ENCODE measurements around the gene GUCY1A1.

The GUCY1A1 gene

DNA sequence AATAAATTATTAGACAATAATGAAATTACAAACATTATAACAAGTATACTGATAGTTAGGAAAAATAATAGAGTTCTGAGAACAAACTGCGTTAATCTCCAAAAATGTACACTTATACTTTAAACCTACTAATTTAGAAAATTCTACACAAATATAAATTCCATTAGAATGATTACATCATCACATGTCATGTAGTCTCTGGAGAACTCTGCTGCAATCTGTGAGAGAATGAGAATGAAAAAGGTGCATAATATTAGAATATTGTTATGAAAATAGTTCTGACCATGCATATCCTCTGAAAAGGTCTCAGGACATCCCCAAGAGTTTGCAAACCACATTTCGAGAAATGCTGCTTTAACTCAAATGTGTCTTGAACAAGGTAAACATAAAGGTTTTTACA is 11.4 kb downstream of the GUCY1A1 start:
- no peak for DNase-seq (ENCODE audit: low read depth)
- TF ChIP-seq, protein P1, sequence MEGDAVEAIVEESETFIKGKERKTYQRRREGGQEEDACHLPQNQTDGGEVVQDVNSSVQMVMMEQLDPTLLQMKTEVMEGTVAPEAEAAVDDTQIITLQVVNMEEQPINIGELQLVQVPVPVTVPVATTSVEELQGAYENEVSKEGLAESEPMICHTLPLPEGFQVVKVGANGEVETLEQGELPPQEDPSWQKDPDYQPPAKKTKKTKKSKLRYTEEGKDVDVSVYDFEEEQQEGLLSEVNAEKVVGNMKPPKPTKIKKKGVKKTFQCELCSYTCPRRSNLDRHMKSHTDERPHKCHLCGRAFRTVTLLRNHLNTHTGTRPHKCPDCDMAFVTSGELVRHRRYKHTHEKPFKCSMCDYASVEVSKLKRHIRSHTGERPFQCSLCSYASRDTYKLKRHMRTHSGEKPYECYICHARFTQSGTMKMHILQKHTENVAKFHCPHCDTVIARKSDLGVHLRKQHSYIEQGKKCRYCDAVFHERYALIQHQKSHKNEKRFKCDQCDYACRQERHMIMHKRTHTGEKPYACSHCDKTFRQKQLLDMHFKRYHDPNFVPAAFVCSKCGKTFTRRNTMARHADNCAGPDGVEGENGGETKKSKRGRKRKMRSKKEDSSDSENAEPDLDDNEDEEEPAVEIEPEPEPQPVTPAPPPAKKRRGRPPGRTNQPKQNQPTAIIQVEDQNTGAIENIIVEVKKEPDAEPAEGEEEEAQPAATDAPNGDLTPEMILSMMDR (IDR thresholded peaks at IDR 0.05; ENCODE audit: insufficient read depth, low read depth, low read length, missing control alignments), result no peak
- no peak overlapping the region for H3K4me3 ChIP-seq (ENCODE audit: low read depth, low read length)

GRCh38 chr4:155679343-155679742 is 12.7 kb downstream of the GUCY1A1 start:
- TF ChIP-seq, protein P1 (IDR thresholded peaks at IDR 0.05; ENCODE audit: insufficient read depth, low read depth, low read length, missing control alignments), result no peak
- H3K4me3 ChIP-seq (ENCODE audit: low read depth, low read length), result no peak overlapping the region
- peak; percentile 40 for DNase-seq (ENCODE audit: low read depth)

- DNase-seq (ENCODE audit: low read depth), result no peak
- no peak overlapping the region for H3K4me3 ChIP-seq (ENCODE audit: low read depth, low read length)
- TF ChIP-seq, protein P1 (IDR thresholded peaks at IDR 0.05; ENCODE audit: insufficient read depth, low read depth, low read length, missing control alignments), result no peak
Observed at GRCh38 chr4:155681886-155682285, 15.2 kb downstream of the GUCY1A1 start.

- H3K4me3 ChIP-seq (ENCODE audit: low read depth, low read length), result no peak overlapping the region
- DNase-seq (ENCODE audit: low read depth), result no peak
- TF ChIP-seq, protein P1 (IDR thresholded peaks at IDR 0.05; ENCODE audit: insufficient read depth, low read depth, low read length, missing control alignments), result no peak
Observed at GRCh38 chr4:155684423-155684822, 17.8 kb downstream of the GUCY1A1 start.

DNA sequence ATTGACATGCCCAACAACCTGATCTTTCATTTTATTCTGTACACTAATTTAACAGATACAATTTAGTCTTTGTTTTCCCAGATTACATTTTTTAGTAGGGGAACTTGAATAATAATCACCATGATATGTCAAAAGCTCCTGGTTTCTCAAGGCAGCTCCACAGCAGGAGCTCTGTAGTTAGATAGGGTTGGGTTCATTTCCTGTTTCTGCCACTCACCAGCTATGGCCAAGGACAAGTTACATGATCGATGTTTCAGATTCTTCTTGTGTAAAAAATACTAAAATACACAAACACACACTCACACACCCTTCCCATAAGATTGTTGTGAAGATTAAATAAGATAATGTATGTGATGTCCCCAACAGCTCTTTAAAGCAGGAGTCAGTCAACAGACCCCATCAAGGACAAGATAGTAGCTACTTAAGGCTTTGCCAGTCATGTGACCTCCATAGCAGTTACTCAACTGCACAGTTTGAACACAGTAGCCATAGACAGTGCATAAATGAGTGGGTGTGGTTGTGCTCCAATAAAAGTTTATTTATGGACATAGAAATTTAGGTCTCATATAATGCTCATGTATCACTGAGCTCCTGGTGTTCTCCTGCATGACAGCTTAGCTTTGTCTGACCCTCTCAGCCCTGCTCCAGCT is 18.4 kb downstream of the GUCY1A1 start:
- TF ChIP-seq, protein P1 (IDR thresholded peaks at IDR 0.05; ENCODE audit: insufficient read depth, low read depth, low read length, missing control alignments), result no peak
- H3K4me3 ChIP-seq (ENCODE audit: low read depth, low read length), result no peak overlapping the region
- DNase-seq (ENCODE audit: low read depth), result no peak

- TF ChIP-seq, protein P1 (IDR thresholded peaks at IDR 0.05; ENCODE audit: insufficient read depth, low read depth, low read length, missing control alignments), result no peak
- DNase-seq (ENCODE audit: low read depth), result no peak
- no peak overlapping the region for H3K4me3 ChIP-seq (ENCODE audit: low read depth, low read length)
Observed at GRCh38 chr4:155687380-155687982, 20.8 kb downstream of the GUCY1A1 start.

DNA sequence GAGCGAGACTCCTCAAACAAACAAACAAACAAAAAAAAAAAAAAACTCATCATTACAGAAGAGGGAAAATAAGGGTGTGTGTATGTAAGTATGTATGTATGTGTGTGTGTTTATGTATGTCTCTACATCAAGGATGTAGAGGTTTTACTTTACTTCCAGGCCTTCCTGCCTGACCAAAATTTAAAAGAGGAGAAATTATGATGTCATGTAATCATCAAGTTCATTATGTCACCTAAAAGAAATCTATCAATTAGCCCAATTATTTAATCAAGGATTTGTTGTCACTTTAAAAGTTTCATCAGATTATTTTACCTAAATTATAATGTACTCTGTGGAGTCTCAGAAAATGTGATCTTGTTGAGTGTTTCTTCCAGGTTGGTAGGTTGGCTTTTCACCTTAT is 21.6 kb downstream of the GUCY1A1 start:
- TF ChIP-seq, protein P1 (IDR thresholded peaks at IDR 0.05; ENCODE audit: insufficient read depth, low read depth, low read length, missing control alignments), result no peak
- no peak for DNase-seq (ENCODE audit: low read depth)
- H3K4me3 ChIP-seq (ENCODE audit: low read depth, low read length), result no peak overlapping the region

Data from GM12865 (cell line).